Fibroblast of lung (primary cell): ENCODE data around the gene TMEM131. TPM values are rescaled to one million over a fixed set of nuclear protein-coding genes. Genes with fewer than 3 reads are reported as not detected.
"Not testable (repeated sequence)": the region's sequence is repeated elsewhere in the genome, so short reads cannot be mapped to it uniquely, and the experiment has no call there.

Experiments
- DNase-seq, 2 donors: peaks; one replicate each; pipeline versions ENCODE4 v3.0.0 to v3.0.0-alpha.2; 2010; ENCODE audit warnings: low read depth in 2 of 2
- H2AFZ ChIP-seq: 2 replicates; pipeline ENCODE4 v1.5.1; 2012; ENCODE audit warnings: low read length, control low read depth, inconsistent platforms
- H3K27ac ChIP-seq: 2 replicates; pipeline ENCODE4 v1.5.1; 2011; ENCODE audit warnings: low read length, control low read depth; ENCODE audit not compliant: insufficient read depth
- H3K27me3 ChIP-seq: 2 replicates; pipeline ENCODE4 v1.5.1; 2011; ENCODE audit warnings: mild to moderate bottlenecking, low read length; ENCODE audit not compliant: control insufficient read depth, insufficient read depth
- H3K36me3 ChIP-seq: 2 replicates; pipeline ENCODE4 v1.5.1; 2011; ENCODE audit warnings: low read length; ENCODE audit not compliant: control insufficient read depth, insufficient read depth
- H3K4me1 ChIP-seq: 2 replicates; pipeline ENCODE4 v1.5.1; 2011; ENCODE audit warnings: low read length; ENCODE audit not compliant: control insufficient read depth, insufficient read depth; ENCODE audit errors: extremely low read depth
- H3K4me2 ChIP-seq: 2 replicates; pipeline ENCODE4 v1.5.1; 2011; ENCODE audit warnings: low read length, control low read depth; ENCODE audit not compliant: insufficient read depth; ENCODE audit errors: extremely low read depth
- H3K4me3 ChIP-seq, 4 experiments: fragments of 200-600 bp in 1 of 4; sonication (generic) in 1 of 4; replicated peaks in 1 of 4; 2 replicates each; pipeline ENCODE4 v1.5.1; 2011 to 2016; ENCODE audit warnings: low read length in 4 of 4, low read depth in 3 of 4, mild to moderate bottlenecking in 3 of 4, control low read depth in 2 of 4, inconsistent platforms in 1 of 4, mixed read lengths in 1 of 4; ENCODE audit not compliant: insufficient read depth in 1 of 4; ENCODE audit errors: control extremely low read depth in 1 of 4
- H3K79me2 ChIP-seq: 2 replicates; pipeline ENCODE4 v1.5.1; 2012; ENCODE audit warnings: mild to moderate bottlenecking, low read length, inconsistent platforms; ENCODE audit not compliant: control insufficient read depth, insufficient read depth
- H3K9ac ChIP-seq: 2 replicates; pipeline ENCODE4 v1.5.1; 2011; ENCODE audit warnings: mild to moderate bottlenecking, low read length, control low read depth; ENCODE audit not compliant: insufficient read depth
- H3K9me3 ChIP-seq: 2 replicates; pipeline ENCODE4 v1.5.1; 2012; ENCODE audit warnings: low read depth, low read length; ENCODE audit not compliant: control insufficient read depth, insufficient read depth
- H4K20me1 ChIP-seq: 2 replicates; pipeline ENCODE4 v1.5.1; 2011; ENCODE audit warnings: low read length; ENCODE audit not compliant: control insufficient read depth, insufficient read depth; ENCODE audit errors: extremely low read depth
- CTCF ChIP-seq, 2 donors: IDR thresholded peaks in 1 of 2; conservative IDR thresholded peaks in 1 of 2; 1 replicate in 1 of 2; 2 replicates in 1 of 2; pipeline ENCODE4 v1.5.1; 2011 to 2012; ENCODE audit warnings: low read length in 2 of 2, control low read depth in 1 of 2, inconsistent platforms in 1 of 2, low read depth in 1 of 2, mild to moderate bottlenecking in 1 of 2
- EZH2 ChIP-seq: IDR thresholded peaks from 2 replicates; pipeline ENCODE4 v1.5.1; 2012; ENCODE audit warnings: low read length, control low read depth, mild to moderate bottlenecking; ENCODE audit errors: missing control alignments
- polyA plus RNA-seq, 2 donors: library from polyadenylated mRNA; depleted of rRNA in 1 of 2; stranded (reverse) in 1 of 2; unstranded in 1 of 2; fragments of >200 nt; gene quantifications; 2 replicates each; pipeline ENCODE4 v1.2.1, GENCODE V29; 2011 to 2012; ENCODE audit warnings: missing spikeins in 1 of 2
- total RNA-seq: library from RNA; depleted of rRNA; stranded (reverse); fragments of >200 nt; gene quantifications from 2 replicates; pipeline ENCODE4 v1.2.1, GENCODE V29; 2014

TMEM131 gene
- total and polyA plus RNA-seq, 2 donors (not counting 1 experiment from before 2014, with no cell fraction given) = 18.1 to 32.4 TPM

- H3K4me3 ChIP-seq, H4K20me1 ChIP-seq, H2AFZ ChIP-seq, H3K4me1 ChIP-seq, H3K36me3 ChIP-seq, H3K27ac ChIP-seq, H3K9ac ChIP-seq, H3K79me2 ChIP-seq, H3K9me3 ChIP-seq, H3K27me3 ChIP-seq, H3K4me2 ChIP-seq, DNase-seq: not testable (repeated sequence)
Measured at GRCh38 chr2:97826266-97826847, 169.4 kb downstream of the TMEM131 start.

- H3K4me2 ChIP-seq, H3K36me3 ChIP-seq, H3K4me1 ChIP-seq, H4K20me1 ChIP-seq, H3K9ac ChIP-seq, H2AFZ ChIP-seq, H3K9me3 ChIP-seq, H3K4me3 ChIP-seq, H3K79me2 ChIP-seq, DNase-seq, H3K27me3 ChIP-seq, H3K27ac ChIP-seq: not testable (repeated sequence)
Measured at GRCh38 chr2:97824011-97824410, 171.7 kb downstream of the TMEM131 start.

- H3K4me2 ChIP-seq, H3K4me3 ChIP-seq, H3K27me3 ChIP-seq, H3K4me1 ChIP-seq, DNase-seq, H3K9me3 ChIP-seq, H4K20me1 ChIP-seq, H3K79me2 ChIP-seq, H3K9ac ChIP-seq, H3K36me3 ChIP-seq, H3K27ac ChIP-seq, H2AFZ ChIP-seq: not testable (repeated sequence)
Measured at GRCh38 chr2:97821862-97822261, 173.9 kb downstream of the TMEM131 start.

GRCh38 chr2:97819754-97820153 is 176.0 kb downstream of the TMEM131 start:
- Histone ChIP-seq H3K9ac (no peak overlapping the region), H3K9me3 (no peaks in the 10 kb centered on the region), H3K27me3 (no peaks in the 10 kb centered on the region), H3K36me3 (no peaks in the 10 kb centered on the region), H2AFZ (no peak overlapping the region), H3K27ac (no peak overlapping the region), H3K79me2 (no peaks in the 10 kb centered on the region), H4K20me1 (no peaks in the 10 kb centered on the region), H3K4me3 (no peak overlapping the region), H3K4me1 (no peaks in the 10 kb centered on the region), H3K4me2 (no peak overlapping the region)
- DNase-seq = no peak
- TF ChIP-seq CTCF (conservative IDR thresholded peaks at IDR 0.05 in 1 of 2, IDR thresholded peaks at IDR 0.05 in 1 of 2; ENCODE audit: low read depth in 1 of 2, low read length in 2 of 2) (no peak), EZH2 (no peak)
